ES-I3 (cell line): ENCODE results near the gene NOM1.
"Not testable (repeated sequence)": the region's sequence is repeated elsewhere in the genome, so short reads cannot be mapped to it uniquely, and the experiment has no call there.

Experiments
- H3K36me3 ChIP-seq: 2 replicates; pipeline ENCODE4 v1.6.1; 2013; ENCODE audit warnings: mild to moderate bottlenecking, low read length, control low read depth, moderate library complexity; ENCODE audit not compliant: insufficient read depth
- H3K4me1 ChIP-seq: 2 replicates; pipeline ENCODE4 v1.6.1; 2013; ENCODE audit warnings: mild to moderate bottlenecking, control low read depth, low read length; ENCODE audit not compliant: insufficient read depth
- H3K9ac ChIP-seq: 2 replicates; pipeline ENCODE4 v1.6.1; 2013; ENCODE audit warnings: low read depth, mild to moderate bottlenecking, low read length, moderate library complexity
- H3K9me3 ChIP-seq: 2 replicates; pipeline ENCODE4 v1.6.1; 2013; ENCODE audit warnings: mild to moderate bottlenecking, low read length, moderate library complexity; ENCODE audit not compliant: control insufficient read depth, insufficient read depth

NOM1 gene

GRCh38 chr7:156949541-156950380 is at the start of gene NOM1:
TSS of gene NOM1 (plus strand) at chr7:156949712. CDS start at chr7:156949738, 26 bp downstream.
- Histone ChIP-seq H3K36me3 (peaks cover 19% of the 10 kb centered on the region), H3K4me1 (peaks cover 11% of the 10 kb centered on the region), H3K9ac (peak within 1 kb of the TSS; percentile 71), H3K9me3 (no peaks in the 10 kb centered on the region)

- H3K4me1 ChIP-seq, H3K9me3 ChIP-seq, H3K9ac ChIP-seq, H3K36me3 ChIP-seq: not testable (repeated sequence)
These were observed 49.4 kb upstream of the NOM1 start for GRCh38 chr7:156900093-156900492.

- no peaks in the 10 kb centered on the region for H3K36me3 ChIP-seq
- H3K4me1 ChIP-seq = no peaks in the 10 kb centered on the region
- H3K9me3 ChIP-seq = no peaks in the 10 kb centered on the region
- no peak overlapping the region for H3K9ac ChIP-seq
These were observed 46.1 kb upstream of the NOM1 start for GRCh38 chr7:156903232-156903909.

- Histone ChIP-seq H3K36me3 (no peaks in the 10 kb centered on the region), H3K4me1 (no peaks in the 10 kb centered on the region), H3K9ac (no peak overlapping the region), H3K9me3 (no peaks in the 10 kb centered on the region)
These were observed 43.3 kb upstream of the NOM1 start for GRCh38 chr7:156906200-156906649.

- Histone ChIP-seq H3K4me1 (no peaks in the 10 kb centered on the region), H3K36me3 (no peaks in the 10 kb centered on the region), H3K9ac (no peak overlapping the region), H3K9me3 (no peaks in the 10 kb centered on the region)
These were observed 41.9 kb upstream of the NOM1 start for GRCh38 chr7:156907656-156908055.

- H3K9me3 ChIP-seq, H3K4me1 ChIP-seq, H3K36me3 ChIP-seq, H3K9ac ChIP-seq: not testable (repeated sequence)
These were observed 39.8 kb upstream of the NOM1 start for GRCh38 chr7:156909574-156910252.

GRCh38 chr7:156918635-156919034 is 30.9 kb upstream of the NOM1 start:
- H3K36me3 ChIP-seq = no peaks in the 10 kb centered on the region
- no peak overlapping the region for H3K9ac ChIP-seq
- H3K9me3 ChIP-seq = no peaks in the 10 kb centered on the region; the same call in 1 of the 2 replicates
- H3K4me1 ChIP-seq = no peaks in the 10 kb centered on the region

GRCh38 chr7:156919132-156919713 is 30.3 kb upstream of the NOM1 start:
- no peaks in the 10 kb centered on the region; the same call in 1 of the 2 replicates for H3K9me3 ChIP-seq
- no peak overlapping the region for H3K9ac ChIP-seq
- H3K4me1 ChIP-seq = no peaks in the 10 kb centered on the region
- H3K36me3 ChIP-seq = no peaks in the 10 kb centered on the region

GRCh38 chr7:156920076-156920475 is 29.4 kb upstream of the NOM1 start:
- no peak overlapping the region for H3K9ac ChIP-seq

GRCh38 chr7:156920487-156921373 is 28.8 kb upstream of the NOM1 start:
- H3K9ac ChIP-seq, H3K36me3 ChIP-seq, H3K4me1 ChIP-seq, H3K9me3 ChIP-seq: not testable (repeated sequence)

More at GRCh38 chr7:156920076-156920475, 29.4 kb upstream of the NOM1 start:
- H3K36me3 ChIP-seq = no peaks in the 10 kb centered on the region
- no peaks in the 10 kb centered on the region; the same call in 1 of the 2 replicates for H3K9me3 ChIP-seq
- no peaks in the 10 kb centered on the region for H3K4me1 ChIP-seq

- H3K36me3 ChIP-seq, H3K9ac ChIP-seq, H3K9me3 ChIP-seq, H3K4me1 ChIP-seq: not testable (repeated sequence)
These were observed 27.2 kb upstream of the NOM1 start for GRCh38 chr7:156922304-156922703.

GRCh38 chr7:156925821-156926220 is 23.7 kb upstream of the NOM1 start:
- H3K4me1 ChIP-seq, H3K9me3 ChIP-seq, H3K36me3 ChIP-seq: not testable (repeated sequence)

GRCh38 chr7:156927571-156928405 is 21.7 kb upstream of the NOM1 start:
- Histone ChIP-seq H3K9me3 (no peaks in the 10 kb centered on the region), H3K9ac (no peak overlapping the region), H3K36me3 (no peaks in the 10 kb centered on the region), H3K4me1 (no peaks in the 10 kb centered on the region)

More at GRCh38 chr7:156925821-156926220, 23.7 kb upstream of the NOM1 start:
- not testable (repeated sequence) for H3K9ac ChIP-seq
